GM19395 (cell line): ENCODE data around the gene TRIM50.
"Not testable (repeated sequence)": the region's sequence is repeated elsewhere in the genome, so short reads cannot be mapped to it uniquely, and the experiment has no call there.

Source experiments
- ATAC-seq: cut with Tn5 transposase; IDR thresholded peaks from one replicate; pipeline ENCODE4 v1.9.1; 2021; ENCODE audit warnings: mild to moderate bottlenecking, moderate library complexity; ENCODE audit not compliant: unreplicated experiment

TRIM50 gene

DNA sequence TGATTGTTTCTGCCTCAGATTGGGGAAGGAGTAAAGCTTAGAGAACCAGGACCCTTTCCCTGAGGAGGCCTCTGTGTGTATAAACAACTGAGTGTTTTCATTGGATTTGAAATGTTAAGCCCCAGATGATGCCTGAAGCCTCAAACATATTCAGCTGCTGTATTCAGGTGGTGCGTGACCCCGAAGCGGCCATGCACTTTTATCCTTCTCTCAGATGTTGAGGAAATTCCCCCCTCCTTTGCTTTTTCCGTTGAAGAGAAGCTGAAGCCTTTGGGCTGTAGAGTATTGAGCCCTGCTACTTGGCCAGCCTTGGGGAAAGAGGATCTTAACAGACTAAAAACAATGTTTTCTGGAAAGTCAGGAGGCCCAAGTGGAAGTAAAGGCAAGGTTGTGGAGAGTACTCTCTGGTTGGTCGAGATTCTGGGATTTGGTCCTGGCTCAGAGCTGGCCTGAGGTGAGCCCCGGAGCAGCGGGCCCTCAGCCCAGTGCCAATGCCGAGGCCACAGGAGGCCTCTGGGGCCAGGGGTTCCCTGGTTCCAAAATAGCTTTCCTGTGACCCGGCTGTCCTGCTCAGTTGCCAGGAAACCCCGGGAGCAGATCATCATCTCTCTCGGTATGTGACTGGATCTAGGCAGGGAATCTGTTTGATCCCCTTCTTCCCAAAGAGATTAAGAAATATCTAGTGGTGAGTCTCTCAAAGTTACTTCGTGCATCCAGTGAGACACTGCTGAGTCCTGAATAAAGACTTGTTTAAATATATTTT lies 22.6 kb upstream of the TRIM50 start:
- ATAC-seq: no peak

DNA sequence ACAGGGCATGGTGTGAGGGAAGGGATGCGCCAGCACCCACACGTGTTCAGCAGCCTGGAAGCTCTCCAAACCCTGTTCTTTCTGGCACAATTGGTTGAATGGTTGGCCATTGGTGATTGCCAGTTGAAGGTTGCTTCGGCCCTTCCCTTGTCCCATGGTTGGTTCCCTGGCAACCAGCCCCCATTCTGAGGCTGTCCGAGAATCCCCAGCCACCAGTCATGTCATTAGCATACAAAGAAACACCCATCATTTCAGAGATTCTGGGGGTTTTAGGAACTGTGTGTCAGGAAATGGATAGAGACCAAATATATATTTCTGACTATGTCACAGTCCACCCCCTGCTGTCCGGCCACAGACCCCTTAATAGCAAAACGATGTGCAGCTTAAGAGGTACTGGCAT lies 21.9 kb upstream of the TRIM50 start:
- ATAC-seq: no peak

DNA sequence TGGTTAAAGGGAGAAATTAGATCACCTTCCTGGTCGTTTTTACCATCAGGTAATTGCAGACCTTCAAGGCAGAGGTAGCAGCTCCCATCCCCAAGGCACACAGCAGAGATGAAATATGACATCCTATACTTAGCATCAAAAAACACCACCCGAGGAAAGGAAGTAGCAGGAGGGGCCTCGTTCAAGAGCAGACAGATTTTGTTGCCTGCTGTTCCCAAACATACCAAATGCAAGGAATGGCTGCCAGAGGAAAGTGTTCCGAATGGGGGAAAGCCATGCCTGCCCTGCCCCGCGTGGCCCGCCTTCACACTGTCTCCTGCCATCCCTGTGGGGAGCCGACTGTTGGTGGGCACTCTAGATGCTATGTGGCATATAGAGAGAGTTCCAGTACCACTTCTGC lies 18.1 kb upstream of the TRIM50 start:
- ATAC-seq: no peak

DNA sequence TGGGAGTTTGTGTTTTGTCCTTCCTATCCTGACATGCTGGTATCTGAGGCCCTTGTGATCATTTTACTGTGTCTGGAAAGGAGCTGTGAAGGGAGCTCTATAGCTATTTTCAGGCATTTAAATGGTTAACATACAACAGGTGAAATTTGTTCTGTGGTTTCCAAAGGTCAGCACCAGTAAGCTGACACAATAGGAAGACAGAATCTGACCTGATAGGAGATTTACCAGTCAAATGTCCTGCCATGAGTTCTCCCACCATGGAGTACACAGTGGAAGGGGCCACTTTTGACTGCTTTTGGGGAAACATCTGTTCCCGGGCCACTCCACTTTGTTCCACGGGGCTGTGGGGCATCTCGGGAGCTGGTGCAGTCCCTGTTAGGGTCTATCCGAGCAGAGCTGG lies 17.7 kb upstream of the TRIM50 start:
- no peak for ATAC-seq

DNA sequence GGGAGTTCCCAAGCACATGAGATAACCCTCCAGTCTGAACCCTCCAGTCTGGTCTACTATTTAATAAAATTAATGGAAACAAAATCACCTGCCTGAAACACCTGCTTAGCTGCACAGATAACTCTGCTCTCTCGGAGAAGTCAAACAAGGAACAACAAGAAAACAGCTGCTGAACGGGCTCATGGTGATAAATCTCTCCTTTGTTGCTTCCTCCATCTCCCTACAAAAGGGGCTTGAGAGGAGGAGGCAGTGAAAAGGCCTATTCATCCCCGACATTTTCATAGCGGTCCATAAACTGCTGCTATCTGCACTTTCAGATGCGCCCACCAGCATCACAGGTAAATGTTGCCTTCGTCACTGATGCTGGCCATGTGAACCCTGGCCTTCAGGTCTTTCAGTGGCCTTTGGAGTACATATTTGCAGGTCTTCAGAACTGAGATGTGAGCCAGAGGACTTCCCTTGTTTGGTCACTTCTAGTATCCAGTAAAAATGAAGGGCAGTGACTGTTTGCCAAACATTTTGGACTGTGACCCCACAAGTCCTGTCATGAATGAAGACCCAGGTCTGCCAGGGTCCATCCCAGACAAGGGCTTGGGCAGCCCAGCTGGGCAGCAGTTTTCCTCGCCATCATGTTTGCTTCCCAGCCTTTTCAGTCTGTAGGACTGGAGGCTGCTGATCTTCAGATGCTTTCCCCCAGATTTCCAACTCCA lies 15.9 kb upstream of the TRIM50 start:
- ATAC-seq: no peak

DNA sequence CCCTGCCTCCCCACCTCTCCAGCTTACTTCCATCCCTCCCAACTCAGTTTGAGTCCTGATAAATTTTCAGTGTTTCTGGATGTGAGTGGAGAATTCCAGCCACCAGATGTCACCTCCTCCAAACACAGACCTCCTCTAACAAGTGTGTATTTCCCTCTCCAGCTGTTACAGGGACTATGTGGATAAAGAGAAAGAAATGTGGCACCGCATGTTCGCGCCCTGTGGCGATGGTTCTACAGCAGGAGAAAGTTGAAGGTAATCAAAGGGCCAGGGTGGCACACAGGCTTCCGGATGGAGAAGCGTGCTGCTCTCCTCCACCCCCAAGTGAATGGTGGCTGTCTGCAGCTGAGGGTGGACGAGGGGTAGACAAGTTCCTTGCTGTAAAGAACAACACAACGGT lies 14.8 kb upstream of the TRIM50 start:
- no peak for ATAC-seq

DNA sequence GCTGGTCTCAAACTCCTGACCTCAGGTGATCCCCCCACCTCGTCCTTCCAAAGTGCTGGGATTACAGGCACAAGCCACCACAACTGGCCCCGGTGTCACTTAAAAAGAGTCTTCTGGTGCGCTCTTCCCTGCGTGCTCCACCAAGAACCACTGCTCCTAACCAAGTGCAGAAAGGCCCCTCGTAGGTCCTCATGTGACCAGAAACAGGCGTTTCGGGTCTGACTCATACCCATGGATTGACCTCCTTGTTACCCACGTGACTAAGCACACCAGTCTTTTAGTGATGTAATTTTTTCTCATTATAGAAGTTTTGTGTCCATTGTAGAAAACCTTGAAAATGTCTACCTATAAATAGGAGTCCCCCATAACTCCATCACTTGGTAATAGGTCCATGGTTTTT lies 14.0 kb upstream of the TRIM50 start:
- ATAC-seq: no peak

DNA sequence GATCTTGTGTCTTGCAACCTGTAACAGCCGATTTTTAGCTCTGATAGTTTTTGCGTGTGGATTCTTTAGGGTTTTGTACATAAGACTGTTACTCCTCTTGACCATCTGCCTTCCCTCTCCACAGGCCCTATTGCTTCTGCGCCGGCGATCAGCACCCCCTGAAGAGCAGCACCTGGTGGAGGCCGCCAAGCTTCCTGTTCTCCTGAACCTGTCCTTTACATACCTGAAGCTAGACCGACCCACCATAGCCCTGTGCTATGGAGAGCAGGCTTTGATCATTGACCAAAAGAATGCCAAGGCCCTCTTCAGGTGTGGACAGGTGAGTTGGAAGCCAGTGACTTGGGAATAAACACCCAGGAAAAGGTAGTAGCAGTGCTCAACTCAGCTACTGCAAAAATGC lies 12.6 kb upstream of the TRIM50 start:
- no peak for ATAC-seq

DNA sequence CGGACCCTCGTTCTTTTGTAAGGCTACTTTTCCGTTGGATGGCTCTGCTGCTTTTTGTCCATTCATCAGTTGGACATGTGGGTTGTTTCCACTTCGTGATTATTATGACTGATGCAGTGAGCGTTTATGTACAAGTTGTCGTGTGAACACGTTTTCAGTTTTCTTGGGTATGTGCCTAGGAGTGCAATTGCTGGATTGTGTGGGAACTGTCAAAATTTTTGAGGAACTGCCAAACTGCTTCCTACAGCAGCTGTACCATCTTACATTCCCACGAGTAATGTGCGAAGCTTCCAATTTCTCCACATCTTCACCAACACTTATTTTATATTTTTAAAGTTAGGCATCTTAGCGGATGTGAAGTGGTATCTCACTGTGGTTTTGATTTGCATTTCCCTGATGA lies 10.4 kb upstream of the TRIM50 start:
- ATAC-seq: no peak

DNA sequence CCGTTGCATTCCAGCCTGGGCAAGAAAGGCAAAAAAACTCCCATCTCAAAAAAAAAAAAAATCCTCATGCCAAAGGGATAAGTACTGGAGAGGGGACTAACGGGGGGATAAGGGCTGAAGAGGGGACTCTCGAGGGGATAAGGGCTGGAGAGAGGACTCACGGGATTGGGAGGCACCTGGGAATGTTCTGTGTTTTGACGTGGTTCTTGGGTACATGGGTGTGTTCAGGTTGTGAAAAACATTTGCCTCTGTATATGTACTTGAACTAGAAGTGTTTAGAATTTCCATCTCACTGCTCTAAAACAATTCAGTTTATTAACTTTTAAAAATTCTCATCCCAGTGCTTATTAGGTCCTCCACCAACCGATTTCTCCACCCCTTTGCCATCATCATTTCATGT lies 4.6 kb upstream of the TRIM50 start:
- ATAC-seq: no peak

DNA sequence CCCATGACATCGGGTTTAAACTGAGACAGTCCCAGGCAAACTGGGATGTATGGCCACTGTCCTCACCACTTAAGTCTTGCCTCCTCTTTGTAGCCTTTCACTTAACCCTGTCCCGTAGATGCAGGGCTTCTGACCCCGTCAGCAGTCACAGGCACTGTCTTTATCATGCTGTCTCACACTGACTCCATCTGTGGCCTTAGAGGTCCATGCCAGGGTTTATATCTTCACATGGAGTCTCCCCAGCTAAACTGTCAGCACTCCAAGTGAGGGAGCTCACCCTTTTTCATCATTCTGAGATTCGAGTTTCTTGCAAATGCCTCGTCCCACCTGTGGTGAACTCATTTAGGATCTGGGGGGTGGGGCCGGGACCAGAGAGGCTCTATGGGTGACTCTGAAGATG lies 2.9 kb upstream of the TRIM50 start:
- ATAC-seq: no peak

DNA sequence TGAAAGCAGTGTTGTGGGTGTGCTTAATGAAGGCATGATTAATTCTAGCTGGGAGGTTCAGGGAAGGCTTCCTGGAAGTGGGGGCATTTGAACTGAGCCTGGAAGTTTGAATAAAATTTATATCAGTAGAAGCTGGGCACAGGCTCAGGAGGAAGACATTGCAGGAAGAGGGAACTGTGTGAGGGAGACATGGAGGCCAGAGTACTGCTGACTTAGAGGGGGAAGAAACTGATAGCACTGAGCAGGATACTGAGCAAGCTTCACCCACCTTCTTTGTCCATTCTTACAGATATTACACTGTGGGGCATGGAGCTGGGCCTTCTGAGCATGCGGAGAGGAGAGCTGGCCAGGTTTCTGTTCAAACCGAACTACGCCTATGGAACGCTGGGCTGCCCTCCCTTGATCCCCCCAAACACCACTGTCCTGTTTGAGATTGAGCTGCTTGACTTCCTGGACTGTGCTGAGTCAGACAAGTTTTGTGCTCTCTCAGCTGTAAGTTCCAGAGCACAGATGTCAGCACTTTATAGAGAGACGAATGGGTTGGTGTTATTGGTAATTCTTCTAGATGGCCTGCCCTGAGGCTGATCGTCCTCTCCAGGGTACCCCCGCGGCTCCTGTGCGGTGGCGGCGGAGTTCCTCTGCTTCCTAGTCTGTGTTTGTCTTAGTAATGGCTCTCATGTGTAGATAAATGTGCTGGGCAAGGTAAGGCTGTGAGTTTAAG lies 2.1 kb upstream of the TRIM50 start:
- ATAC-seq: no peak

DNA sequence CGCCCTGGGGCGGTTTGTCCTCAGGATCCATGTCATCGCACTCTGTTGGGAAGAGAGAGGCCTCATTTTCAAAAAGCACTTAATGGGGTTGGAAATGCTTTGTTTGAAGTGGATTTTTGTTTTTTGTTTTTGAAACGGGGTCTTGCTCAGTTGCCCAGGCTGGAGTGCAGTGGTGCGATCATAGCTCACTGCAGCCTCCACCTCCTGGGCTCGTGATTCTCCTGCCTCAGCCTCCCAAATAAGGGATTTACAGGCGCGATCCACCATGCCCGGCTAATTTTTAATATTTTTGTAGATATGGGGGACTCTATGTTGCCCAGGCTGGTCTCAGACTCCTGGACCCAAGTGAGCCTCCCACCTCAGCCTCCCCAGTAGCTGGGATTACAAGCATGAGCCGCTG lies 814 bp upstream of the TRIM50 start:
- ATAC-seq: no peak

DNA sequence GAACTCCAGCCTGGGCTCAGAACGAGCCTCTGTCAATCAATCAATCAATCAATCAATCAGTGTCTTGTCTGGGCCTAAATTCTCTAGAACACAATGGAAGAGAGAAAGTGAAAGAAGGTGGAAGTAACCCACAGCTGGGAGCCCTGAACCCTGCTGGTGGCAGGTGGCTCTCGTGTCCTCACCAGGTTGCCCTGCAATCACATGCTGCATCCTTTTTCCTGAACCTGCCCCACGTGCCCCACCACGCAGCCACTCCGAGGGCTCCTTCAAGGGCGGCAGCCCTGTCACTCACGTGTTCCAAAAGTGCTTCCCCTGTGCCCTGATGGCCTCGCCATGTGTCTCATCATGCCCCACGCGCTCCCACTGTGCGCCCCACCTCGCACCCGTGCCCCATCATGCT lies 433 bp downstream of the TRIM50 start:
- ATAC-seq: not testable (repeated sequence)

DNA sequence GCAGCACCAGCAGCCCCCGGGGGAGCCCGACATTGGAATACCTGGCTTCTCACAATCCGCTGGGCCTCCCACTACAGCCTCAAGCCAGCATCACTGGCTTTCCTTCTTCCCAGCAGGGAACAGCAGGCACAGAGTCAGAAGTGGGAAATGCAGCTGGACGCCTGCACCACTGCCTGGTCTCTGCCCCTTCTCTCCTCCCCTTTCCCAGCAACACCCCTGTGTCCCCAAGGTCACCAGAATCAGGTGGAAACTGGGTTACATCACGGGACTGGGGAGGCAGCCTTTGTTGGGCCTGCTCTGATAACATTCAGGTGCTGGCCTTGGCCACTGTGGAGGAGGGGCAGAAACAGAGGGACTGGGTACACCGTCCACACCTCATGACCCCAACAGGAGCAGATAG lies 2.5 kb downstream of the TRIM50 start:
- not testable (repeated sequence) for ATAC-seq

DNA sequence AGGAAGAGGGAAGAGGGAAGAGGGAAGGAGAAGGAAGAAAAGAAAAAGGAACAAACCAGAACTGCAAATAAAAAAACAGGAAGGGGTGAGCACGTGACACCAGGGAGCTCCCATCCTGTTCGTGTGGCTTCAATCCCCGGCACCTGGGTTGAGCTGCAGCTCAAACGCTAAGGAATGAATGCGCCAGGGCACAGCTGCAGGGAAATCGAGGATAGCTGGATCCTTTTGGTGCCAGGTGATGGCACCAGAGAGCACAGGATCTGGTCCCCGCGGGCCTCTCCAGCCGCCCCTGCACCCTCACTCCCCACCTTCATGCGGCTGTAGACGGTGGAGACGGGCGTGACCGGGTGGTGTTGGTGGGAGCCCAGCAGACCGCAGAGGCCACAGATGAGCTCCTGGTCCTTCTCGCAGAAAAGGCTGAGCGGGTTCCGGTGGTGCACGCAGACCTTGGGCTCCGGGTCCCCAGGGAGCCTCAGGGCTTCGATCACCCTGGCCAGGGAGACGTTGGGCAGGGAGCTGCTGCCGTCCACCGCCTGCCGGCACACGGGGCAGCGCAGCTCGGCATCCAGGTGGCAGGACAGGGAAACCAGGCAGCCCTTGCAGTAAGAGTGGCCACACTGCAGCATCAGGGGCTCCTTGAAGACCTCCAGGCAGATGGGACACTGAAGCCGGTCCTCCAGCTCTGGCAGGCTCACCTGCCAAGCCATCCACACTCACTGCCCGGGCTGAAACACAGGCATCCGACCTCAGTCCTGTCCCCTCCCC lies 3.6 kb downstream of the TRIM50 start:
- not testable (repeated sequence) for ATAC-seq

DNA sequence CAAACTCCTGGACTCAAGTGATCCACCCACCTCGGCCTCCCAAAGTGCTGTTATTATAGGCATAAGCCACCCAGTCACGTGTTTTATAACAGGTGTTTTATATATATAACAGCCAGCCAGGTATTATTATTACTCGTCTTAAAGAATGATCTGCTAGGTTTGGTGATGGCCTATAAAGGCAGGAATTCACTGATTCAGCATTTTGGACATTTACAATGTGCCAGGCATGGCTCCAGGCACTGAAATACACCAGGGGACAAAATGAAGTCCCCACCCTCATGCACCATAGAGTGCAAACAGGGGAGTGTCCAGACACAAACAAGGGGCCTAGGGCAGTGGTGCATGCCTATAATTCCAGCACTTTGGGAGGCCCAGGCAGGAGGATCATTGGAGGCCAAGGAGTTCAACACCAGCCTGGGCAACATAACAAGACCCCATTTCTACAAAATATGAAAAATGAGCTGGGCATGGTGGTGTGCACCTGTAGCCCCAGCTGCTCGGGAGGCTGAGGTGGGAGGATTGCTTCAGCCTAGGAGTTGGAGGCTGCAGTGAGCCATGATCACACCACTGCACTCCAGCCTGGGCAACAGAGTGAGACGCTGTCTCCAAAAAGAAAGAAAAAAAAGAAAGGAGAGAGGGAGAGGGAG lies 4.3 kb downstream of the TRIM50 start:
- ATAC-seq: not testable (repeated sequence)

DNA sequence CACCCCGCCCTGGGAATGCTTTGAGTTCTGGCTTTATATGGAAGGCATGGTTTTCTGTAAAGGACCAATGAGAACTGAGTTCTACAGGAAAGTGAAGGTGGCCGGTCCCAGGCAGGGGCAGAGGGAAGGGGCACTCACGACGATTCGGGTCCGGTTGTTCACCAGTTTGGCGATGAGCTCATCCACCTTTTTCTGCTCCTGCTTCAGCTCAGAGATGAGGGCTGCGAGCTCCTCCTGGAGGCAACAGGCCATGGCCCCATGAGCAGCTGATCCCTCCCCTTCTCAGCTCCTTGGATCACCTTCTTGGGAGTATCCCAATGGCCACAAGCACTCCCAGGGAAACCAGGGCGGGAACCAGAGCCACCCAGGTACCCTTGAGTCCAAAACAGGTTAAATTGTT lies 7.9 kb downstream of the TRIM50 start:
- ATAC-seq: not testable (repeated sequence)

DNA sequence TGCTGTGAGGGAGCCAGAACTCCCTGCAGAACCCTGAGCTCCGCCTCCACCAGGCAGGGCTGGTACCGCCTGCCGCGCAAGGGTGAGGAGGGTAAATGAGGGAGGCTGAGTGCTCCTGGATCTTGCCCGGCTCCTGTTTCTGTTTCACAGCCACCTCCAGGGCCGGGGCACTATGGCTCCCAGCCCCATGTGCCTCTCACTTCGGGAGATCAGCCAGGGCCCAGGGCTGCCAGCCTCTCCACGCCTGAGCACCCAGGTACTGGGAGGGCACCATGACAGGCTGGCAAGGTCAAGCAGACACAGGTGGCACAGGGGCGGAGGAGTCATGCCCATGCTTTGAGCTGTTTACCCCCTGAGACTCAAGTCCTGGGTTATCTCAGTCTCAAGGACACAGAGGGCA lies 8.3 kb downstream of the TRIM50 start:
- ATAC-seq: not testable (repeated sequence)

DNA sequence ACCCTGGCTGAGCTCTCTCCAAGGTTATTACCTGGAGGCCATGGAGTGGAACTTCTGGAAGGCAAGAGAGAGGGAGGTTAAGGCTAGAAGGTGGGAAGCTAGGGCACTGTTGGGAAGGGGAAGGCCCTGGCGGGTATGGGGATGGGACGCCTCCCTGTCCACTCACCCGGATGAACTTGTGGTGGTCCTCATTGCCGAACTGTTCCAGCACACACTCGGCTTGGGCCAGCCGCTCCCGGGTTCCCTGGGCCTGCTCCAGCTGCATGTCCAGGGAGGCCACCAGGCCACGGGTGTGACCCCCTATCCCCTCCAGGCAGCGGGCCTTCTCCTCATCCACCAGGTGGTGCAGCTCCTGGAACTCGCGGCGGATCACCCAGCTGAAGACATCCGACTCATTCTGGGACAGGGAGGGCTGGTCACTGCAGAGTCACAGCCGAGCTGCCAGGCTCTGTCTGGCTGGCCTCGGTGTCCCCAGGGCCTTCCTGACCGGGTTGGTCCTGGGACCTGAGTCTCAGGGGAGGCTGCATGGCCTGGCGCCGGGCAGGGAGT lies 9.2 kb downstream of the TRIM50 start:
- ATAC-seq: not testable (repeated sequence)
